Kidney tubule cell (primary cell): ENCODE data around the gene OGDHL.
"Not testable (repeated sequence)": the region's sequence is repeated elsewhere in the genome, so short reads cannot be mapped to it uniquely, and the experiment has no call there.

Source experiments
- DNase-seq: peaks from one replicate; pipeline ENCODE4 v3.0.0-alpha.2; 2018; ENCODE audit warnings: low spot score

OGDHL gene

DNA sequence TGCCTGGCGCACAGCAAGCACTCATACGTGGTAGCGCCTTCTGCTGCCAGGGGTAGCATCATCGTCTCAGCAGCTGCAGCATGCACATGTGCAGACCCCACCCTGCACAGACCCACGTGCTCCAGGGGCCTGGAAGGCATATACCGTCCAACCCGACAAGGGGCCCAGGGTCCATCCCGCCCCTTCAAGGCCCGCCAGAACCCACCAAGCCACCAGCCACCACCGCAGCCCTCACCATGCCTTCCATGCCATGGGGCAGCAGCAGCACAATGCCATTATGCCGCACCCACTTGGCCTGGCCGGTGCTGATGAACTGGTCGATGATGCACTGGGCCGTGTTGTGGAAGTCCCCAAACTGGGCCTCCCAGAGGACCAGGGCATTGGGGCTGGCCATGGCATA lies 22.7 kb downstream of the OGDHL start:
- no peak for DNase-seq

DNA sequence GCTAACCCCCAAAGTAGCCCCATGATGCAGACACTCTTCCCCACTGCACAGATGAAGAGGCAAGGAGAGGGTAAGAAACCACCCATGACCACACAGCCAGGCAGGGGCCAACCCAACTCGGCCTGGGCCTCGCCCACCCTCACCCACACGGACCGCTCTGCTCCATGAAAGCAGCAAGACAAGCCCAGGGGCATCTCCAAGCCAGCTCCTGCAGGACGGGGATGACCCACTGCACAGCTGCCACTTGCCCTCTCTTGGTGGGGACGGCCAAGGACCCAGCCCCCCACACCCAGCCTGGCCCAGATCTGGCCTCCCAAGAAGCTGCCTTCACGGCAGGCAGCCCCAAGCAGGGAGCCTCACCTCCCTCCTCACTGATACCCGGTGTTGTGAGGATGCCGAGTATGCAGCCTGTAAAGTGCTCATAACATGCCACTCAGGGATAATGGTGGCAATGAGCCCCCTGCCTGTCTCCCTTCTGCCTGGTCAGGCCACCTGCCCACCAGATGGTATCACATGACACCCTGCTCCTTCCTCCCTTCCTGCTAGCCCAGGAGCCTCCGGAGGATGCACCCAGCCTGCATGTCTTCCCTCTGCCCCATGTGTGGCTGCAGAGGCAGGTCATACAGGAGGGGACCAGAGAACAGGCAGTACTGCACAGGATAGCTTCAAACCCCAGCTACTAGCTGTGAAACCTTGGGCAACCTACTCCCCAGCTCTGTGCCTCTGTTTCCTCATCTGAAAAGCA lies 23.3 kb downstream of the OGDHL start:
- no peak for DNase-seq

DNA sequence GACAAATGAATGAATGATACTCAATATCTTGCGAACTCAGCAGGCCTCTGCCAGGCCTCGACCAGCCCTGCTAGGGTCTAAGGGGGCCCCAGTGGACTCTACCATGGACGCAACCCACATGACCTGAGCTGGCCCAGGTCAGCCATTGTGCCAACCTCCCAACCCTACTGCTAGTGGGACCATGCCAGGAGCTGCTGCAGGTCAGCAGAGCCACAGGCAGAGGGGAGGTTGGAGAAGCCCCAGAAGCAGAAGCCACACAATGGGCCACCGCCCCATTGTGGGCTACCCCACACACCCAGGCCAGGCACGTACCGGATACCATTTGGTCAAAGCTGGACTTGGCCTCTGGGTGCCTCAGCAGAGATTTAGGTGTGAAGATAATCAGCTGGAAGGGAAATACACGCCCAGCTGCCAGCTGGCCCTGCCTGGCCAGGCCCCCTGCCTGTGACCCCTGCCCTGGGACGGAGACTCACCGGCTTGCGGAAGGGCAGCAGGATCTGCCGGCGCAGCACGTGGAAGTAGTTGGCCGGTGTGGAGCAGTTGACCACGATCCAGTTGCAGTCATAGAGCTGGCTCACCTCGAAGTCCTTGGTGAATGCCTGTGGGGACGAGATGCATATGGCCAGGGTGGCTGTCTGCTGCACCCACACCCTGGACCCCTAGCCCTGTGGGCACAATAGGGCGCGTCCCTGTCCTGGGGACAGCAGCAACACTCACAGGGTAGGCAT lies 24.5 kb downstream of the OGDHL start:
- no peak for DNase-seq

DNA sequence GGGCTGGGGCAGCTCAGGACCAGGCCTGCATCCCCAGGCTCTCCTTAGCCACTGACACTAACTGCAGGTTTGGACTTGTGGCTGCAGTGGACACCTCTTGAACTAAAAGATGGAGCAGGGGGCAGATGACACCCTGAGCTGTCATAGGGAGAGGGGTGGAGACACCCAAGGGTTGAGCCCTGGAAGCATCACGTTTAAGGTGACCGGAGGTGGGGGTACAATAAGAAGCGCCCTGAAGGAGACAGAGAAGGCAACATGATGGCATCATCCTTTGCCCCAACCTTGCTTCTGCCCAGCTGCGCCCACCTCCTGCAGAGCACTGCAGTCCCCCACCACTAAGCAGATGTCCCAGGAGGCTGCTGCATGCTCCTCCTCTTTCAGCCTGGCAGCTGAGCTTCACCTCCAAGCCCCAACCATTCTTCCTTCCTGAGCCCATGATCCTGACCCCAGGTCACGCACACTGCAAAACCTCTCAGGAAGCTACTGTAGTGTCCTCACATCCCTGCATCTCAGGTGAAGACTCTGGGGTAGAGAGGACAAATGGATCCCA lies 25.5 kb downstream of the OGDHL start:
- no peak for DNase-seq

DNA sequence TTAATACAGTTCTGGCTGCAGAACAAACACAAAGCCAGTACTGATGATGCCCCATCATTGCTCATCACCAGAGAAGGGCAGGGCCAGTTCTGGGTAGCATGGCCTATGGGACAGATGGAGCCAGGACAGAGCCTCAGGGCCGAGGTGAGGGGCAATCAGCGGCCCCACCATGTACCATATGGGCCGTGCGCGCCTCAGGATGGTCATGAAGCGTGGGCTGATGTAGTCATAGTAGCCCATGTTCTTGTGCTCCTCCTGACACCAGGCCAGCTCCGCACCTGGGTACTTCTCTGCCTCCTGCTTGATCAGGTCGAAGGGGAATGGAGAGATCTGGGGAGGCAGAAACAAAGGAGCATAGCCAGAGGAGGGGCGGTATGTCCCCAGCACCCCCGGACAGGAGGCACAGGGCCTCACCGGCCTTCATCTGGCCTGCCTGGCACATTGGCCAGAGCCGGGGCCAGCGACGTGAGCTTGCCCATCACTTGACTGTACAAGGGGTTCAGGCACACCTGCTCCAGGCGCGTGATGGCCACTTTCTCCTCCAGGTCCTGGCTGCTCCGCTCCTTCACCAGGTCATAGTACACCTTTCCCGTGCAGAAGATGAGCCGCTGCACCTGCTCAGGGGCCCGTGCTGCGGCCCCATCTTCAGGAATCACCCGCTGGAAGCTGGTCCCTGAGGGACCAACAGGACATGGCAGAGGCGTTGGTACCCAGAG lies 26.1 kb downstream of the OGDHL start:
- no peak for DNase-seq

DNA sequence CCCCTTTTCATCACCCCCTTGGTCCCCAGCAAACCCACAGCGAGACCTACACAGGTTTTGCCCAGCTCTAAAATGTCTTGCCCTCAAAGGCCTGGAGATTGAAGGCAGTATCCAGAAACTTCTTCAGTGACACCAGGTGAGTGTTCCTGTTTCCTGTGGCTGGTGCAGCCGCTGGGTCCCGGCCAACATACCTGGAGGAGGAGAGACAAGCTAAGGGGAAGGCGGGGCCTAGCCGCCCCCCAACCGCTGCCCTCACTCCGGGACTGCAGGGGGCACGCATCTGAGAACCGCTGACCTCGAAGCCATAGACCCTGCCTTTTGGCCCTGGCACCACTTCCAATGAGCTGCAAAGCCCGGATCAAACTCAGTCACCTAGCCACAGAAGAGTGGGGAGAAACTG lies 27.0 kb downstream of the OGDHL start:
- no peak for DNase-seq

DNA sequence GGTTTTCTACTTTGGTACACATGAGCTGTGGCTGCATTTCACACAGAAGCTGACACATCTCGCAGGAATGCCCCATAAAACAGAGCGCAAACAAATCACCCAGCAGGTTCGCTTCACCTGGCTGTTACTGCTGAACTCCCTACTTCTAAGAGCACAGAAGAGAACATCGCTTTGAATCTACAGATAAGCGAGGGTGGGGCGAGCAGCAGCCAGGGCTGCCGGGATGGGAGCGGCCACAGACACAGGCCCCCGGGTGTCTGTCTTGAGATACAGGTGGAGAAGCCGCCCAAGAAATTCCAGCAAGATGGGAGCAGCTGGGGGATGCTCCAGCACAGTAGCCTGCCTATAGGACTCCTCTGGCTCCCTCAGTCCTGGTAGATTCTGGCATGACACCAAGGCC lies 27.4 kb downstream of the OGDHL start:
- DNase-seq: peak; percentile 45

DNA sequence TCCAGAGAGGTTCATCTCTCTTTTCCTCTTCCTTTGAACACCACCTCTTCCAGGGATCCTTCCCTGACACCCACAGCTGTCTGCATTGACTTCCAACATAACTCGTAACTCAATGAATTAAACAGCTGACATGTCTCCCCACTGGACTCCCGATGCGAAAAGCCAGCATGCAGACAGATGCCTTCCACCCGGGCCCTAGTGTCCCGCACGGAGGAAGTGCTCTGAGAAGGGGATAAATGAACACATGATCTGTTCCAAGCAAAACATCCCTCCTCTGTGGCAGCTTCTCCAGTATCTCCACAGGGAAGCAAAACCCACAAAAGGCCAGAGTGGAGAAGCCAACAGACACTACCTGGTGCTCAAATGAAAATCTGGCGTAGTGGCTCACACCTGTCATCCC lies 28.3 kb downstream of the OGDHL start:
- no peak for DNase-seq

DNA sequence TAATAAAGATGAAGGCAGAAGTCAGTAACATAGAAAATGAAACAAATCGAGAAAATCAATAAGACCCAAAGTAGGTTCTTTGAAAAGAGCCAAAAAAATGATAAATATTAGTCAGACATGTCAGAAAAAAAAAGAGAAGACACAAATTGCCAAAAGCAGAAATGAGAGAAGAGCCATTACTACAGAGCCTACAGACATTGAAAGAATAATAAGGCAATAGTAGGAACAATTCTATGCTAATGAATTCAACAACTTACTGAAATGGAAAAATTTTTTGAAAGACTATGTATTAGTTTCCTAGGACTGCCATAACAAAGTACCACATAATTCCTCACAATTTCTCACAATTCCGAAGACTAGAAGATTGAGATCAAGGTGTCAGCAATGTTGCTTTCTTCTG lies 35.5 kb downstream of the OGDHL start:
- DNase-seq: no peak

DNA sequence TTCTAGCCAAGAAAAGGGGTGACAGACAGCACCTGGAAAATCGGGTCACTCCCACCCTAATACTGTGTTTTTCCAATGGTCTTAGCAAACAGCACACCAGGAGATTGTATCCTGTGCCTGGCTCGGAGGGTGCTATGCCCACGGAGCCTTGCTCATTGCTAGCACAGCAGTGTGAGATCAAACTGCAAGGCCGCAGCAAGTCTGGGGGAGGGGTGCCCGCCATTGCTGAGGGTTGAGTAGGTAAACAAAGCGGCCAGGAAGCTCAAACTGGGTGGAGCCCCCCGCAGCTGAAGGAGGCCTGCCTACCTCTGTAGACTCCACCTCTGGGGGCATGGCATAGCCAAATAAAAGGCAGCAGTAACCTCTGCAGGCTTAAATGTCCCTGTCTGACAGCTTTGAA lies 47.0 kb downstream of the OGDHL start:
- not testable (repeated sequence) for DNase-seq

DNA sequence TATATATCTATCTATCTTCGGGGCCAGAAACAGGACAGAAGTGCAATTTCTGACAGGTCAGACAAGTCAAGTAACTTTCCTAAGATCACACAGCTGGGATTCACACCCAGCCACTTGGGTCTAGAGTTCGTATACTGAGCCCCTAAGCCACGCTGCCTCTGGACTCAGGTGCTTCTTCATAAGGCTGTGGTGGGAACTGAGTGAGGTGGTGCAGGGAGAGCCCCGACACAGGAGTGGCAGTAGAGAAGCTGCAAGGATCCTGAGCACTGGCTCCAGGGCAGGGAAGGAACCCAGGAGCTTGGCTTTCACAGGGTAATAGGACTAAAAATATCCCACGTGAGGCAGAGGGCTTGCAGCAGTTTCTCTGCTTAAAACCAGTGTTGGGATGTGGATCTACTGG lies 48.9 kb downstream of the OGDHL start:
- no peak for DNase-seq

DNA sequence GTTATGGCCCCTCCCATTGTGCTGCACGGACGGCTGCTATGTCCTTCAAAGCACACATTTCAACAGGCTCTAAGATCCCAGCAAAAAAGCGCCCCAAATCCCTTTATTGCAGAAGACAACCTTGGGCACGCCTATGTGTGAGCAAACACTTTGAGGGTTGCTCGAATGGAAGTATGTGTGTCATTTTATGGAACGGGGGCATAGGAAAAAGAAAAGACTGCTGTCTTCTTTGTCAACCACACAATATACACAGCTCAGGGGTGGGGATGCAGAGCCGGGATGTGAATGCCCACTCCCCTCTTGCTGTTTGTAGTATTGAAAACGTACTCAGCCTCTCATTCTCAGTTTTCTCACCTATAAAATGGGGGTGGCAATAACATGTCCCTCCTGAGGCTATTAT lies 50.6 kb downstream of the OGDHL start:
- DNase-seq: no peak

DNA sequence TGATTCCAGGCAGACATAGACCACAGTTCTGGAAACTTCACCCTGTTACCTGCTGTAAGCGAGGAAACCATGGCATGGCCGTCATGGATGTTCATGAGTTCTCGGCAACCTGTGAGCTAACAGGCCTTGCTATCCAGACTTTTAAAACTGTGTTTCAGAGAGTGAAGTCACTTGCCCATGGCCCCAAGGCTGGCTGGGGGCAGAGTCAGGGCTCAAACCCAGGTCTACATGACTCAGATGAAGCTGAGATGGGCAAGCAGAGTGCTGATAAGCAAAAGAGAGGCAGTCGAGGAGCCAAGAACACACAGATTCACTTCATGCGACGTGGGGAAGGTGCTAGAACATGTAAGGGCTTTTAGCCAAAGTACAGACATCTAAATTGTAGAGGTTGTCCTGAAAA lies 51.2 kb downstream of the OGDHL start:
- DNase-seq: no peak

DNA sequence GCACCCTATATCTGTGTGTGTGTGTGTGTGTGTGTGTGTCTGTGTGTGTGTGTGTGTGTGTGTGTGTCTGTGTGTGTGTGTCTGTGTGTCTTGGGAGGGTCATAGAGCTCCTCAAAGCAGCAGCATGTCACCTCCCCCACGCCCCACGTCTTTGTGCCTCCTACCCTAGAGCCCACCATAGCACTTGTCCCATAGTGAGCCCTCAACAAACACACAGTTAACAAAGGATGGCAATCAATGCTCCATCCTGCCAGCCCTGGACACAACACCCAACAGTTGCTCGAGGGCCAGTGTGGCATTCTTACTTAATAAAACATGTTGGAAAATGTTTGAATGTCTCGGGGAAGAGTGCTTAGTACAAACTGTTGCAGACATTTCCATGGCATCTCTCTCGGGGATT lies 52.2 kb downstream of the OGDHL start:
- DNase-seq: no peak

DNA sequence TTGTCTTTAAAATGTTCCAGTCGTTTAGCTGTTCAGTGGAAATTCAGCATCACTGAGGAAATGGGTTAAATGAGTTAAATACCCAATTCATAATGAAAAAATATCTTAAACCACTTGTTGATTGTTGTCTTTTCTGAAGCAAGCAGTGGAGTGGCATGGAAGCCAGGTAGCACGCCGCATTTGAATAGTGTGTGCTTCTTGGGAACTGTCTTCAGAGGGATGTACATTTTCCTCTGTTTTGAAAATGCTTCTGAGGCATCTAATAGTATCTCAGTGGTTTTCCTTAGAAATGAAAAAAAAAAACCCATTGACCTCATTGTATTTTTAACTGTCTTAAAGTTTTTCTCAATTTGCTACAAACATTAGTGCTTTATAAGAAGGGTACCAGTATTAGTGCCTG lies 54.5 kb downstream of the OGDHL start:
- no peak for DNase-seq

DNA sequence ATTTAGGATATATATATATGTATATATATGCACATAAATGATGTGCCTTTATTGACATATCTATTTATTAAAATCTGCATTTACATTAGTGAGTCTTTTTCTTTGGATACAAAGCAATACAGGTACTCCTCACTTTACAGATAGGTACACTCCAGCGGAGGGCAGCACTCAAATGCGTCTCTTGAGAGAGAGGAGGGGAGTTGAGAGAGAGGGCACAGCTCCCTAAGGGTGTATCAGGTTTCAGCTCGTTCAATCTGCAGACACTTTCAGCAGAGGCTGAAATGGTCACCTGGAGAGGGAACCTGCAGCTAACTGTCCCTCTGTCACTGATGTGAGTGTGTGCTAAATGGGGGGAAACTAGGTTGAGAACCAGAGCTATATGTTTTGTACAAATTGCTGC lies 61.1 kb downstream of the OGDHL start:
- no peak for DNase-seq

DNA sequence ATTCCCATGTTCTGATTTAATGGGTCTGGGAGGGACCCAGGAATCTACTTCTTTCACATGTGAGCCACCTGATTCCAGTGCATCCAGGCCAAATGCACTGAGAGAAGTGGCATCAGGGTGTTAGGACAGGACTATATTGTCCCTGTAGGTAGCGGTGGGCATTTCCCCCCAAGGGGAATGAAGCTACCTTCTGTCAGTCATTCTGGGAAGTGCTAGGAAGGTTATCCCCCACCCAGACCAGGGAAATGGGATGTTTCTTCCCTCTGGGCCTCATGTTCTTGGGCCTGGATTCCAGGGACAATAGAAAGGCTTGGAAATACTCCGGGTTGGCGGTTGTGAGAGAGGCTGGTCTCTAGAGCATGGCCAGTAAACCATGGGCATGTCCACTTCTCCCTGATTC lies 61.9 kb downstream of the OGDHL start:
- no peak for DNase-seq

DNA sequence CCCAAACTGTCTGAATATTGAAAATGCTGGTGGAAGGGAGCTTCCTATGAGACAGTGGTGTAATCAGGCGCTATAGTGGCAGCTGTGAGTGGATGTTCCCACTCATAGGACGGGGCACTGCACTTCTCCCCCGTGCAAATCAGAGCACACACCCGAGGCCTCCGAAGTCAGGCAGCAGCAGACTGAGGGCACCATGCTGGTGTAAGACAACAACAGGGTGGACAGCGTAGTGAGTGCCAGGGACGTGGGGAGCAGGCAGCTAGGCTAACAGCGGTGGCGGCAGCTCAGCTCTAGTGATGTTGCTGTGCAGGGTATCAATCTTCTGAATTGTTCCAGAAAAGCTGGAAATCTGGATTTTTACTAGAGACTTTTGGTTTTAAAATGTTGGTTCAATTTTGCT lies 63.4 kb downstream of the OGDHL start:
- no peak for DNase-seq

DNA sequence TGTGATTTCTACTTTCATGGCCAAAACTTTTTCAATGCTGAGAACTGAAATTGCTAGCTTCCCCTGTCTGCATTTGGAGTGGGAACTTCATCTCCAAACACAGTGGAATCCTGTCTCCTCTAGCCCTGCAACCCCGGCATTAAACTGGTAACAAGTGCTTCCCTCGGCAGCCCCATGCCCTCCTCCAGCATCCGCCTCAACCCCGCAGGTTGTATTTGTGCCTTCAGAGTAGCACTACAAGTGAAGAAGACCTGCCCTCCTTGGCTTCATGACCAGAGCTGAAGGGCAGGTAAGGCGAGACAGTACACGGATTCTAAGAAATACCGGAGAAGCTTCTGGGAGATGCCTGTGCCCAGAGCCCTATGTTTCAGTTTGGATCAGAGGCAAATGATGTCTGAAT lies 65.8 kb downstream of the OGDHL start:
- no peak for DNase-seq

DNA sequence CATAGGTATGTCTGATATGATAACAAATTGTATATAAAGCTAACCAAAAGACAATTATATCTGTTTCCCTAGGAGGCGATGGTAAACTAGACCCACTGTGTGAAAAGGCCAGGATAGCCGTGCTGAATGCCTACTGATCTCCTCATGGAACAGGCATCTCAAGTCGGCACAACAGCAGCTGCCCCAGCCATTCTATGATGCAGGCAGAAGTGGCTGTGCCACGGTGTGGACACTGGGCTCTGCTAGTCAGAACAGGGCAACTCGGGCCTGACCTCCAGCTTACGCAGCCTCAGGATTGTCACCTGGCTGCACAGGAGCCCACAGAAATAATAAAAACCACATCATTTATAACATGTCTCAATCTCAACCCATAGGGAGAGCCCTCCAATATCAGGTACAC lies 67.7 kb downstream of the OGDHL start:
- no peak for DNase-seq

DNA sequence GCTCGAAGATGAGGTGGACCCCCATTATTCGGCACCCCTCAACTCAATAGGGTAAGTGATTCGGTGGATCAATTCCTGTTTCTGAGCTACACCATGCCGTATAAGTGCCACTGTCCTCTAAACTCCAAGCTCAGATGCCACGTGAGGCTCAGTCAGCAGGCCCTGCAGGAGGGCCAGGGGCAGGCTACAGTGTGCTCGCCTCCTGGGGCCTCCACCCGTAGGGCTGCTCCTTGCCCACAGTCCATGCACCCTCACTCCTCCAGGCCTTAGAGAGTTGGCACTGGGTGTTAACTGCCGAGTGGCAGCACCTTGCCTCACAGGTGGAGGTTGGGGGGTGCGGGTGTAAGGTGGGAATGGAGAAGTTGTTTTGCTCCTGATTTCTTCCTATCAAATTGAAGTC lies 70.5 kb downstream of the OGDHL start:
- DNase-seq: no peak

DNA sequence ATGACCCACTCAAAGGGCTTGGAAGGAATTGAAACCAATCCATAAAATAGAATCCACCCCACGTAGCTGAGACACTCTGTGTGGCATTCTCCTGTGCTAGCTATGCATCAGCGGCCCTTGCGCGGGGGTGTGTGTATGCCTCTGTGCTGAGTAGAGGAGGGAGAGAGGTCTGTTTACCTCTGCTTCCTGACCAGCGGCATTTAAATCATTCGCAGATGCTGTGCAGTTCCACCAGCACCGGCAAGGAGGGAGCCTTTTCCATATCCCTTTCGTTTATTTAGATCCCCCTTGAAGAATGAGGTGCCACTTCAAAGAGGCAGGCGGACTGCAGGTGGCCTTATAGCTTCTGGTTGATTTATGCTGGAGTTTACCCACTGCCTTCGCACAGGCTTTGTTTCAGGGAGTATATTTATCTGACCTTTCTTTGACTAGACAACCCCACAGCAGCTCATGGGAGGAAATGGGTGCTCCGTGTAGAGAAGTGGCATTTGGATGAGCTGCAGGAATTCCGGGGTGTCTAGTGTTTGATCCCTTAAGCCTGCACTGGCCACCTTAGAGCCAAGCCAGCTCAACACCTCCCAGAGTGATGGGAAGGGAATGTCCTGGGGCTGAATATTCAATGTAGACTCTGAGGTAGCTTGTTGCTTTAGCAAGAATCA lies 71.3 kb downstream of the OGDHL start:
- DNase-seq: peak; percentile 7
